K562 (cell line): Measurements from ENCODE around the gene IL20. TPM values are rescaled to one million over a fixed set of nuclear protein-coding genes. Genes with fewer than 3 reads are reported as not detected.
A peak's percentile ranks its signal among the peaks of the same experiment; 100 is the strongest.

ENCODE experiments used
- ATAC-seq: fragments of 200-7000 bp; cut with Tn5 transposase; 3 replicates; pipeline ENCODE4 v1.9.1; 2020; ENCODE audit warnings: moderate library complexity
- BruUV-seq: library from RNA; stranded (reverse); fragments of 400-500 nt; replicated peaks from 2 replicates; lab custom pipeline; 2021; lab: Mats Ljungman, UMichigan
- CTCF ChIA-PET: fragments of 300-600 bp; formaldehyde crosslinking; extraction: SDS; loops from one replicate; lab custom pipeline; 2021; ENCODE audit warnings: low intra/inter-chr PET ratio; lab: Yijun Ruan, JAX
- POLR2A ChIA-PET: fragments of 300-600, 350-650 bp; sonication (Branson Sonifier 250); formaldehyde crosslinking; extraction: SDS; loops from one replicate; lab custom pipeline; 2021; ENCODE audit warnings: antibody characterized with exemption, inconsistent platforms; lab: Yijun Ruan, JAX
- DNase-seq, 4 experiments: peaks; one replicate each; pipeline versions ENCODE4 v3.0.0 to v3.0.0-alpha.2; 2011 to 2018; ENCODE audit warnings: low spot score in 3 of 4, mixed read lengths in 3 of 4; ENCODE audit errors: extremely low read depth in 1 of 4
- FAIRE-seq: peaks from 2 replicates; lab custom pipeline; 2011; peaks lifted over from hg19 to GRCh38; lab: Jason Lieb, UNC
- H2AFZ ChIP-seq: 2 replicates; pipeline ENCODE4 v1.6.0; 2011; ENCODE audit warnings: low read depth, low read length, control low read depth, inconsistent platforms
- H3K27ac ChIP-seq: fragments of 200-600 bp; 3 replicates; pipeline ENCODE4 v1.8.0; 2011; ENCODE audit warnings: low read depth, mild to moderate bottlenecking, control low read depth, inconsistent platforms, low read length, moderate library complexity, mixed read lengths; ENCODE audit errors: extremely low read depth
- H3K27me3 ChIP-seq, 2 experiments: fragments of 300-600 bp in 1 of 2; 2 replicates in 1 of 2; 3 replicates in 1 of 2; pipeline versions ENCODE4 v1.6.0 to v1.8.0; 2011; ENCODE audit warnings: inconsistent platforms in 2 of 2, low read length in 2 of 2, mild to moderate bottlenecking in 1 of 2, mixed read lengths in 1 of 2, moderate library complexity in 1 of 2; ENCODE audit not compliant: control insufficient read depth in 2 of 2, insufficient read depth in 2 of 2
- H3K36me3 ChIP-seq: fragments of 300-600 bp; 3 replicates; pipeline ENCODE4 v1.8.0; 2011; ENCODE audit warnings: mild to moderate bottlenecking, low read length, inconsistent platforms; ENCODE audit not compliant: control insufficient read depth, insufficient read depth
- H3K4me1 ChIP-seq, 2 experiments: fragments of 200-600 bp in 1 of 2; replicated peaks in 1 of 2; 2 replicates in 1 of 2; 3 replicates in 1 of 2; pipeline versions ENCODE4 v1.5.1 to v1.8.0; 2011; ENCODE audit warnings: inconsistent platforms in 2 of 2, low read length in 2 of 2, mild to moderate bottlenecking in 1 of 2, mixed read lengths in 1 of 2, moderate library complexity in 1 of 2; ENCODE audit not compliant: control insufficient read depth in 2 of 2, insufficient read depth in 2 of 2
- H3K4me2 ChIP-seq: 2 replicates; pipeline ENCODE4 v1.6.1; 2011; ENCODE audit warnings: low read length, control low read depth, inconsistent platforms, mixed read lengths; ENCODE audit not compliant: insufficient read depth
- H3K4me3 ChIP-seq: fragments of 200-600 bp; sonication (generic), shearing (Covaris generic); 2 replicates; pipeline ENCODE4 v1.5.1; 2016; ENCODE audit warnings: control low read depth, inconsistent platforms
- H3K79me2 ChIP-seq: fragments of 200-600 bp; 3 replicates; pipeline ENCODE4 v1.8.0; 2011; ENCODE audit warnings: low read length, inconsistent platforms; ENCODE audit not compliant: control insufficient read depth, insufficient read depth
- H3K9ac ChIP-seq, 2 experiments: 2 replicates each; pipeline versions ENCODE4 v1.6.0 to v1.6.1; 2011; ENCODE audit warnings: low read depth in 2 of 2, low read length in 2 of 2, control low read depth in 1 of 2, inconsistent platforms in 1 of 2, mild to moderate bottlenecking in 1 of 2, mixed read lengths in 1 of 2; ENCODE audit not compliant: insufficient read depth in 1 of 2
- H3K9me1 ChIP-seq: one replicate; pipeline ENCODE4 v1.6.0; 2011; ENCODE audit warnings: inconsistent platforms, mild to moderate bottlenecking, low read length, moderate library complexity; ENCODE audit not compliant: control insufficient read depth, insufficient read depth
- H3K9me3 ChIP-seq: replicated peaks from 2 replicates; pipeline ENCODE4 v1.5.1; 2011; ENCODE audit warnings: low read depth, low read length, inconsistent platforms; ENCODE audit not compliant: control insufficient read depth, insufficient read depth
- H4K20me1 ChIP-seq: replicated peaks from 2 replicates; pipeline ENCODE4 v1.6.1; 2011; ENCODE audit warnings: low read length, inconsistent platforms, mixed read lengths; ENCODE audit not compliant: control insufficient read depth, insufficient read depth
- CEBPG ChIP-seq, 3 experiments: fragments of 200-800 bp in 1 of 3; sonication (Bioruptor generic) in 1 of 3; sonication (generic) in 1 of 3; formaldehyde crosslinking in 1 of 3; IDR thresholded peaks in 2 of 3; conservative IDR thresholded peaks in 1 of 3; 2 replicates each; pipeline versions ENCODE4 v1.6.1 to v1.8.0; 2016 to 2022; ENCODE audit warnings: missing compliant biosample characterization in 2 of 3, missing genetic modification characterization in 2 of 3, mild to moderate bottlenecking in 1 of 3, missing genetic modification reagents in 1 of 3
- CTCF ChIP-seq, 3 experiments: IDR thresholded peaks in 2 of 3; conservative IDR thresholded peaks in 1 of 3; 2 replicates each; pipeline ENCODE4 v1.5.1; 2011 to 2012; ENCODE audit warnings: low read length in 3 of 3, mild to moderate bottlenecking in 3 of 3, control low read depth in 2 of 3, improper control_type of control experiment in 1 of 3, inconsistent platforms in 1 of 3, low read depth in 1 of 3, mixed read lengths in 1 of 3, moderate library complexity in 1 of 3; ENCODE audit not compliant: insufficient read depth in 2 of 3
- MXI1 ChIP-seq: IDR thresholded peaks from 2 replicates; pipeline ENCODE4 v1.6.1; 2011; ENCODE audit warnings: low read depth, mild to moderate bottlenecking, improper control_type of control experiment, low read length
- TRIM24 ChIP-seq, 2 experiments: fragments of 450-650 bp; IDR thresholded peaks; 2 replicates each; pipeline ENCODE4 v1.6.1; 2016
- ZNF586 ChIP-seq: fragments of 450-650 bp; formaldehyde crosslinking; conservative IDR thresholded peaks from 2 replicates; pipeline ENCODE4 v1.4.0; 2020; ENCODE audit warnings: mild to moderate bottlenecking, moderate library complexity
- WGBS: fragments of 100-300 bp; shearing (Covaris generic); methylation state at CpG from one replicate; pipeline ENCODE4 v1.1.6; 2016; ENCODE audit warnings: low coverage, mixed read lengths; ENCODE audit not compliant: insufficient coverage; ENCODE audit errors: missing lambda C conversion rate; 5-methylcytosine and 5-hydroxymethylcytosine counted together
- in situ Hi-C: fragments of 300-500 bp; cut with MboI; formaldehyde crosslinking; loops from 4 replicates; pipeline ENCODE4 v1.15.0; 2018; ENCODE audit warnings: inconsistent platforms, mixed read lengths
- intact Hi-C: fragments of 100-400 bp; cut with micrococcal nuclease; formaldehyde crosslinking; loops from 2 replicates; pipeline ENCODE4 v1.14.2; 2022
- polyA plus RNA-seq, 8 experiments: library from polyadenylated mRNA; depleted of rRNA in 4 of 8; stranded (reverse) in 5 of 8; unstranded in 3 of 8; fragments of >200 nt; fragmentation: Nextera tagmentation in 2 of 8; fragmentation: Illumina TruSeq in 1 of 8; extraction: Ambion mirVana in 2 of 8; extraction: Trizol in 1 of 8; gene quantifications; 2 replicates each; pipeline versions ENCODE4 v1.2.1 to v1.2.3, GENCODE V29; 2011 to 2014; ENCODE audit warnings: inconsistent platforms in 1 of 8, missing spikeins in 1 of 8
- total RNA-seq, 7 experiments: library from RNA; depleted of rRNA in 6 of 7; stranded (reverse); fragments of >200 nt in 6 of 7; fragmentation: Illumina TruSeq in 2 of 7; extraction: Trizol in 2 of 7; gene quantifications; 2 replicates each; pipeline versions ENCODE4 v1.2.1 to v1.2.3, GENCODE V29; 2011 to 2021; ENCODE audit warnings: low replicate concordance in 1 of 7

IL20 gene
- total and polyA plus RNA-seq, 9 of the 15 experiments (the other 6 are each of a cell fraction or from before 2014, with no cell fraction given), result not detected

- FAIRE-seq, result no peak
- Histone ChIP-seq H3K27ac (no peak overlapping the region), H3K79me2 (no peaks in the 10 kb centered on the region), H3K9me1 (no peaks in the 10 kb centered on the region), H3K9me3 (no peaks in the 10 kb centered on the region), H3K9ac (no peak overlapping the region), H3K4me2 (no peak overlapping the region), H3K4me1 (no peaks in the 10 kb centered on the region), H3K36me3 (no peaks in the 10 kb centered on the region), H4K20me1 (no peaks in the 10 kb centered on the region), H2AFZ (no peak overlapping the region), H3K27me3 (peaks cover 10 to 12% of the 10 kb centered on the region in 2 experiments; a peak in 3 of 5 replicates), H3K4me3 (no peak overlapping the region)
- no peak for ATAC-seq
- ChIA-PET POLR2A (interaction anchor here (1.5 kb wide), 1 partner anchor 48 kb away, joined by 4 read pairs; no protein-coding TSS in a partner anchor), CTCF (no interaction called here)
- BruUV-seq, result no TSS peak
- in situ Hi-C loops (no loop called here), intact Hi-C loops (no loop called here)
- WGBS, result 0% methylated on average over 3 of the region's 3 CpGs
- DNase-seq, result no peak
- TF ChIP-seq CTCF (IDR thresholded peaks at IDR 0.05 in 2 of 3, conservative IDR thresholded peaks at IDR 0.05 in 1 of 3; ENCODE audit: insufficient read depth in 2 of 3, low read depth in 1 of 3, low read length in 3 of 3) (0 out of 6 replicates have a peak, but pooled peaks of 1 of the 3 experiments have one; percentile 36), ZNF586 (CRISPR knock-in tag) (no peak)
Measured at GRCh38 chr1:206882555-206882954, 17.1 kb downstream of the IL20 start.

GRCh38 chr1:206883160-206883559, 17.7 kb downstream of the IL20 start:
- POLR2A ChIA-PET, result interaction anchor here (0.7 to 1.5 kb wide), 3 partner anchors 10 to 55 kb away, joined by 3 to 6 read pairs (median 4); no protein-coding TSS in a partner anchor
- no TSS peak for BruUV-seq

More at GRCh38 chr1:206883160-206883559, 17.7 kb downstream of the IL20 start:
- peaks cover 12 to 13% of the 10 kb centered on the region in 2 experiments; a peak in 4 of 5 replicates for H3K27me3 ChIP-seq
- no peak overlapping the region for H3K9ac ChIP-seq
- H3K79me2 ChIP-seq, result no peaks in the 10 kb centered on the region
- ATAC-seq (no peak), FAIRE-seq (no peak), DNase-seq (no peak)
- no peaks in the 10 kb centered on the region for H3K9me3 ChIP-seq
- no peak for TF ChIP-seq MXI1
- no peak for TF ChIP-seq CEBPG (CRISPR knock-in tag; IDR thresholded peaks at IDR 0.05)
- peak; percentile 54 to 86; a peak in 3 of 4 replicates for TF ChIP-seq CEBPG (tag; conservative IDR thresholded peaks at IDR 0.05 in 1 of 2, IDR thresholded peaks at IDR 0.05 in 1 of 2)
- TF ChIP-seq TRIM24 (IDR thresholded peaks at IDR 0.05), result peak in 1 of 2 experiments; percentile 38; a peak in 1 of 4 replicates
- no peaks in the 10 kb centered on the region for H4K20me1 ChIP-seq
- no peaks in the 10 kb centered on the region for H3K9me1 ChIP-seq
- H3K4me2 ChIP-seq, result no peak overlapping the region
- no peaks in the 10 kb centered on the region for H3K36me3 ChIP-seq
- CTCF ChIA-PET, result no interaction called here
- in situ Hi-C loops, result no loop called here
- no peak overlapping the region for H3K4me3 ChIP-seq
- no peaks in the 10 kb centered on the region for H3K4me1 ChIP-seq
- WGBS, result 4% methylated on average over 1 of the region's 1 CpG
- H3K27ac ChIP-seq, result no peak overlapping the region
- intact Hi-C loops, result no loop called here
- no peak overlapping the region for H2AFZ ChIP-seq
